ENCODE measurements around the gene LRP1B. TPM values are rescaled to one million over a fixed set of nuclear protein-coding genes. Genes with fewer than 3 reads are reported as not detected.

The LRP1B gene
- total and polyA plus RNA-seq, 8 donors = 0.03 to 1.6 (median 0.84) TPM

GRCh38 chr2:140567734-140568133 lies 1563.1 kb downstream of the LRP1B start:
- no peaks in the 10 kb centered on the region for H3K36me3 ChIP-seq
- DNase-seq = no peak
- TF ChIP-seq, protein P1, sequence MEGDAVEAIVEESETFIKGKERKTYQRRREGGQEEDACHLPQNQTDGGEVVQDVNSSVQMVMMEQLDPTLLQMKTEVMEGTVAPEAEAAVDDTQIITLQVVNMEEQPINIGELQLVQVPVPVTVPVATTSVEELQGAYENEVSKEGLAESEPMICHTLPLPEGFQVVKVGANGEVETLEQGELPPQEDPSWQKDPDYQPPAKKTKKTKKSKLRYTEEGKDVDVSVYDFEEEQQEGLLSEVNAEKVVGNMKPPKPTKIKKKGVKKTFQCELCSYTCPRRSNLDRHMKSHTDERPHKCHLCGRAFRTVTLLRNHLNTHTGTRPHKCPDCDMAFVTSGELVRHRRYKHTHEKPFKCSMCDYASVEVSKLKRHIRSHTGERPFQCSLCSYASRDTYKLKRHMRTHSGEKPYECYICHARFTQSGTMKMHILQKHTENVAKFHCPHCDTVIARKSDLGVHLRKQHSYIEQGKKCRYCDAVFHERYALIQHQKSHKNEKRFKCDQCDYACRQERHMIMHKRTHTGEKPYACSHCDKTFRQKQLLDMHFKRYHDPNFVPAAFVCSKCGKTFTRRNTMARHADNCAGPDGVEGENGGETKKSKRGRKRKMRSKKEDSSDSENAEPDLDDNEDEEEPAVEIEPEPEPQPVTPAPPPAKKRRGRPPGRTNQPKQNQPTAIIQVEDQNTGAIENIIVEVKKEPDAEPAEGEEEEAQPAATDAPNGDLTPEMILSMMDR (IDR thresholded peaks at IDR 0.05) = no peak
- H3K9me3 ChIP-seq = no peaks in the 10 kb centered on the region
- H3K4me1 ChIP-seq = no peaks in the 10 kb centered on the region
- intact Hi-C loops (cut with DNase I) = no loop called here
- no peaks in the 10 kb centered on the region for H3K27me3 ChIP-seq
- H3K4me3 ChIP-seq = no peak overlapping the region
- H3K27ac ChIP-seq = no peak overlapping the region
- ATAC-seq = no peak

DNA sequence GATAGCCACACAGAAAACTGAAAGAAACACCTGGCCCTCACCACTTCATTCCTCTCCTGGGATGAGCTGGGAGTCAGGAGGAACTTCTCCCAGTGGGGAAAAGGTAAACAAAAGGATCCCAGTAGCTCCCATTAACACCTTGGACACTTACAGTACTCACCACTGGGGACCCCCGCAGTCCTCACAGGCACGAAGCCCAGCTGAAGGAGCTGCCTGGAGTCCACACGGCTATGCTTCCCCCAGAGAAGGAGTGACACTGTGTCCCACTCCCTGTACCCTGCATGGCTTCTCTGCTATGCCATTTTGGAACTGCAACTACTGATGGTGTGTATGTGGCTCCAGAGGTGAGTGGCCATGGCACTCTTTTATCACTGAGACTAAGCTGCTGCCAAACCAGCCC lies 1565.1 kb downstream of the LRP1B start:
- no peak overlapping the region for H3K27ac ChIP-seq
- H3K4me3 ChIP-seq = no peak overlapping the region
- TF ChIP-seq, protein P1 (IDR thresholded peaks at IDR 0.05) = no peak
- H3K4me1 ChIP-seq = no peaks in the 10 kb centered on the region
- H3K27me3 ChIP-seq = no peaks in the 10 kb centered on the region
- H3K9me3 ChIP-seq = no peaks in the 10 kb centered on the region
- intact Hi-C loops (cut with DNase I) = no loop called here
- ATAC-seq (no peak), DNase-seq (peak in 1 of 4 donors; percentile 16)
- H3K36me3 ChIP-seq = no peaks in the 10 kb centered on the region

DNA sequence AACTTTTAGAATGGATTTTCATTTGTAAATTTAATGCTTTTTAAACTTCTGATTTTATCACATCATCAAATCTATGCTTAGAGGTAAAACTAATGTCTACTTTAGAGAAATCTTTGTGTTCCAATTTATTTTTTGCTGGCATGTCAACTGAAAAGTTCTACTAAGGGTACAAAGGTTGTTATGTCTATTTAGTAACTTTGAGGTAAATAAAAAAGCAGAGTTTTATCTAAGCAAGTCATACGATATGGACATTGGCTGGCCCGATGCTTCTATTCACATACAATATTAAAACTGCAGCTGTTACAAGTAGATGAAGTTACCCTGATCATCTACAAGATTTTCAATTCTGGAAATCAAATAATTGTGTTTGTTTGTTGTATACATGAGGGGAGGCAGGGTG lies 1575.1 kb downstream of the LRP1B start:
- intact Hi-C loops (cut with DNase I) = no loop called here
- TF ChIP-seq, protein P1 (IDR thresholded peaks at IDR 0.05) = no peak
- no peak for ATAC-seq

DNA sequence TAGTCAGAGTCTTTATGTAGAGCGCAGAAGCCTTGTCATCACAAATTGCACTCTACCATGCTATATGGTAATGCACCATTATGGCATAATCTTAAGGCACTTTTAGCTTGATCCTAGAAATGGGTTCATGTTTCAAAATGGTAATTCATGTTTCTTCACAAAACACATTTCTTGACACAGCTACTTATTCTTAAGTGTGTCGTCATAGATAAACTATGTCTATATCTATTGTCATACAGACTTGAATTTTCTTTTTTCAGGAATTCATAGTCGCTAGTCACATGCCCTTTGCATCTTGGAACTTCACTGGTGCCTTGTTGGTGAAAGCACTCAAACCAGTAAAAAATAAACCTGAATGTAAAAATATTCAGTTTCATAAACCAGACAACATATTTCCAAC lies 1578.2 kb downstream of the LRP1B start:
- Histone ChIP-seq H3K4me3 (no peak overlapping the region), H3K27me3 (no peaks in the 10 kb centered on the region), H3K4me1 (no peaks in the 10 kb centered on the region), H3K36me3 (no peaks in the 10 kb centered on the region), H3K27ac (no peak overlapping the region), H3K9me3 (no peaks in the 10 kb centered on the region)
- no peak for ATAC-seq
- no peak for DNase-seq
- intact Hi-C loops (cut with DNase I) = no loop called here
- TF ChIP-seq, protein P1 (IDR thresholded peaks at IDR 0.05) = no peak

More for the DNA sequence above, 1575.1 kb downstream of the LRP1B start:
- Histone ChIP-seq H3K36me3 (no peaks in the 10 kb centered on the region), H3K27ac (no peak overlapping the region), H3K27me3 (no peaks in the 10 kb centered on the region), H3K4me3 (no peak overlapping the region), H3K9me3 (no peaks in the 10 kb centered on the region), H3K4me1 (no peaks in the 10 kb centered on the region)
- DNase-seq = no peak

DNA sequence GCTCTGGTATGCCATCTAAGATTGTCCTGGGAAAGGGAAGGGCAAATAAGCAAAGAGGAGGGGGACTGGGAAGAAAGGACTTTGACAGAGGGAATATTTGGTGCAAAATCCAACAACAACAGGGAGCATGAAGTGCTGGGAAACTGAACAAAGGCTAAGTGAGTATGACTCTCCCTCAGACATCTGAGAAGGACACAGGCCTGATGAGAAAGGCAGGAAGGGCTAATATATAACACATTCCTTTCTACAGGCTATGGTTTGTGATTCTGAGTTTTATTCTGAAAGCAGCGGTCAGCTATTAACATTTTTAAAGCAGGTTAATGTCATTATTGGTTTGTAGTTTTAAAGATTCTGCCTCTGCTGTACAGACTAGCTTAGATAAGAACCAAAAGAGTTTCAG lies 1579.5 kb downstream of the LRP1B start:
- no peak for DNase-seq

More for the DNA sequence above, 1579.5 kb downstream of the LRP1B start:
- H3K4me1 ChIP-seq = no peaks in the 10 kb centered on the region
- H3K9me3 ChIP-seq = no peaks in the 10 kb centered on the region
- no peaks in the 10 kb centered on the region for H3K36me3 ChIP-seq
- TF ChIP-seq, protein P1 (IDR thresholded peaks at IDR 0.05) = no peak
- intact Hi-C loops (cut with DNase I) = no loop called here
- H3K27ac ChIP-seq = no peak overlapping the region
- no peak overlapping the region for H3K4me3 ChIP-seq
- no peak for ATAC-seq
- H3K27me3 ChIP-seq = no peaks in the 10 kb centered on the region

Measured in left lung (tissue), 10 donors.